ENCODE results near the gene SLC28A2. TPM values are rescaled to one million over a fixed set of nuclear protein-coding genes. Genes with fewer than 3 reads are reported as not detected.

The SLC28A2 gene
- total and polyA plus RNA-seq, 2 of the 13 experiments (the other 11 are each of a cell fraction or from before 2014, with no cell fraction given) = 0.01 to 0.11 TPM

- TF ChIP-seq, protein P1, sequence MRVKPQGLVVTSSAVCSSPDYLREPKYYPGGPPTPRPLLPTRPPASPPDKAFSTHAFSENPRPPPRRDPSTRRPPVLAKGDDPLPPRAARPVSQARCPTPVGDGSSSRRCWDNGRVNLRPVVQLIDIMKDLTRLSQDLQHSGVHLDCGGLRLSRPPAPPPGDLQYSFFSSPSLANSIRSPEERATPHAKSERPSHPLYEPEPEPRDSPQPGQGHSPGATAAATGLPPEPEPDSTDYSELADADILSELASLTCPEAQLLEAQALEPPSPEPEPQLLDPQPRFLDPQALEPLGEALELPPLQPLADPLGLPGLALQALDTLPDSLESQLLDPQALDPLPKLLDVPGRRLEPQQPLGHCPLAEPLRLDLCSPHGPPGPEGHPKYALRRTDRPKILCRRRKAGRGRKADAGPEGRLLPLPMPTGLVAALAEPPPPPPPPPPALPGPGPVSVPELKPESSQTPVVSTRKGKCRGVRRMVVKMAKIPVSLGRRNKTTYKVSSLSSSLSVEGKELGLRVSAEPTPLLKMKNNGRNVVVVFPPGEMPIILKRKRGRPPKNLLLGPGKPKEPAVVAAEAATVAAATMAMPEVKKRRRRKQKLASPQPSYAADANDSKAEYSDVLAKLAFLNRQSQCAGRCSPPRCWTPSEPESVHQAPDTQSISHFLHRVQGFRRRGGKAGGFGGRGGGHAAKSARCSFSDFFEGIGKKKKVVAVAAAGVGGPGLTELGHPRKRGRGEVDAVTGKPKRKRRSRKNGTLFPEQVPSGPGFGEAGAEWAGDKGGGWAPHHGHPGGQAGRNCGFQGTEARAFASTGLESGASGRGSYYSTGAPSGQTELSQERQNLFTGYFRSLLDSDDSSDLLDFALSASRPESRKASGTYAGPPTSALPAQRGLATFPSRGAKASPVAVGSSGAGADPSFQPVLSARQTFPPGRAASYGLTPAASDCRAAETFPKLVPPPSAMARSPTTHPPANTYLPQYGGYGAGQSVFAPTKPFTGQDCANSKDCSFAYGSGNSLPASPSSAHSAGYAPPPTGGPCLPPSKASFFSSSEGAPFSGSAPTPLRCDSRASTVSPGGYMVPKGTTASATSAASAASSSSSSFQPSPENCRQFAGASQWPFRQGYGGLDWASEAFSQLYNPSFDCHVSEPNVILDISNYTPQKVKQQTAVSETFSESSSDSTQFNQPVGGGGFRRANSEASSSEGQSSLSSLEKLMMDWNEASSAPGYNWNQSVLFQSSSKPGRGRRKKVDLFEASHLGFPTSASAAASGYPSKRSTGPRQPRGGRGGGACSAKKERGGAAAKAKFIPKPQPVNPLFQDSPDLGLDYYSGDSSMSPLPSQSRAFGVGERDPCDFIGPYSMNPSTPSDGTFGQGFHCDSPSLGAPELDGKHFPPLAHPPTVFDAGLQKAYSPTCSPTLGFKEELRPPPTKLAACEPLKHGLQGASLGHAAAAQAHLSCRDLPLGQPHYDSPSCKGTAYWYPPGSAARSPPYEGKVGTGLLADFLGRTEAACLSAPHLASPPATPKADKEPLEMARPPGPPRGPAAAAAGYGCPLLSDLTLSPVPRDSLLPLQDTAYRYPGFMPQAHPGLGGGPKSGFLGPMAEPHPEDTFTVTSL (CRISPR knock-in tag; IDR thresholded peaks at IDR 0.05; ENCODE audit: borderline replicate concordance) = peak; percentile 7; the same call in 1 of the 2 replicates
- TF ChIP-seq HMG20B (CRISPR knock-in tag; conservative IDR thresholded peaks at IDR 0.05) (no peak), NR2C2 (CRISPR knock-in tag; IDR thresholded peaks at IDR 0.05; ENCODE audit: borderline replicate concordance) (no peak), PAXIP1 (CRISPR knock-in tag; conservative IDR thresholded peaks at IDR 0.05) (peak; percentile 37; the same call in 1 of the 2 replicates)
- TF ChIP-seq, protein P2, sequence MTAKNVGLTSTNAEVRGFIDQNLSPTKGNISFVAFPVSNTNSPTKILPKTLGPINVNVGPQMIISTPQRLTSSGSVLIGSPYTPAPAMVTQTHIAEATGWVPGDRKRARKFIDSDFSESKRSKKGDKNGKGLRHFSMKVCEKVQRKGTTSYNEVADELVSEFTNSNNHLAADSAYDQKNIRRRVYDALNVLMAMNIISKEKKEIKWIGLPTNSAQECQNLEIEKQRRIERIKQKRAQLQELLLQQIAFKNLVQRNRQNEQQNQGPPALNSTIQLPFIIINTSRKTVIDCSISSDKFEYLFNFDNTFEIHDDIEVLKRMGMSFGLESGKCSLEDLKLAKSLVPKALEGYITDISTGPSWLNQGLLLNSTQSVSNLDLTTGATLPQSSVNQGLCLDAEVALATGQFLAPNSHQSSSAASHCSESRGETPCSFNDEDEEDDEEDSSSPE (CRISPR knock-in tag; IDR thresholded peaks at IDR 0.05) = 0 out of 2 replicates have a peak, but pooled peaks have one; percentile 25
Measured at GRCh38 chr15:45262906-45263461, 10.9 kb downstream of the SLC28A2 start (continued).
